ENCODE results near the gene SIRT2.

- TF ChIP-seq ZBTB7A (CRISPR knock-in tag; IDR thresholded peaks at IDR 0.05) (no peak), ESRRA (CRISPR knock-in tag; IDR thresholded peaks at IDR 0.05; ENCODE audit: low read depth) (no peak), SRF (IDR thresholded peaks at IDR 0.05; ENCODE audit: low read depth, low read length) (no peak), CREB1 (IDR thresholded peaks at IDR 0.05) (no peak), CREB1 (CRISPR knock-in tag; IDR thresholded peaks at IDR 0.05) (no peak), SP2 (CRISPR knock-in tag; IDR thresholded peaks at IDR 0.05) (no peak), ELK4 (CRISPR knock-in tag; IDR thresholded peaks at IDR 0.05; ENCODE audit: borderline replicate concordance) (no peak), YEATS2 (CRISPR knock-in tag; IDR thresholded peaks at IDR 0.05; ENCODE audit: borderline replicate concordance) (no peak)
- TF ChIP-seq, protein P1, sequence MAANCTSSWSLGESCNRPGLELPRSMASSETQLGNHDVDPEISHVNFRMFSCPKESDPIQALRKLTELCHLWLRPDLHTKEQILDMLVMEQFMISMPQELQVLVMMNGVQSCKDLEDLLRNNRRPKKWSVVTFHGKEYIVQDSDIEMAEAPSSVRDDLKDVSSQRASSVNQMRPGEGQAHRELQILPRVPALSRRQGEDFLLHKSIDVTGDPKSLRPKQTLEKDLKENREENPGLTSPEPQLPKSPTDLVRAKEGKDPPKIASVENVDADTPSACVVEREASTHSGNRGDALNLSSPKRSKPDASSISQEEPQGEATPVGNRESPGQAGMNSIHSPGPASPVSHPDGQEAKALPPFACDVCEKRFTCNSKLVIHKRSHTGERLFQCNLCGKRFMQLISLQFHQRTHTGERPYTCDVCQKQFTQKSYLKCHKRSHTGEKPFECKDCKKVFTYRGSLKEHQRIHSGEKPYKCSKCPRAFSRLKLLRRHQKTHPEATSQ (CRISPR knock-in tag; IDR thresholded peaks at IDR 0.05; ENCODE audit: borderline replicate concordance): no peak
These were observed 57.5 kb downstream of the SIRT2 start for GRCh38 chr19:38841787-38842438.

Measured in HepG2 (cell line).